ENCODE data around the gene TRAPPC5.

DNA sequence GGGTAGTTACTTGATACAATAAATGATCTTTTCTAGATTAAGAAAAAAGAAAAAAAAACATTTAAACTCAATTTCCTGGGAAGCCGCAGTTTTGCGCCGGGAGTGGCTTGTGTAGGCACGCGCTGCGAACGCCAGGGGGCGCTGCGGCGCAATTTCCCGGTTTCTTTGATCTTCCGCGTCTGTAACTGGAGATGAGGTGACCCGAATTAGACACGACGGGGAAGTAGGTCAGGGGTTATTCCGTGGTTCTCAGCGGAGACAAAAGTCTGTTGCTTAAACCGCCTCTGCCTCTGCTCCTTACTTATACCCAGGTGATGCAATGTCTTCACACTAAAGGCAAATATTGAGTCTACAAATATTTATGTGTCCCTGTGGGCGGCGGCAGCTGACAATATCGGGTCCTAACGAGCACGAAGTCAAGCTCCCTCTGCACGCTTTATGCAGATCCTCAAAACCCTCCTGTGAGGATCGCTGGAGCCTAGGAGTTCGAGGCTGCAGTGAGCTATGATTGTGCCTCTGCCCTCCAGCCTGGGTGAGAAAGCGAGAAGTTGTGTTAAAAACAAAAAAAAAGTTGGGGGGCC, 28.5 kb upstream of the TRAPPC5 start:
- TF ChIP-seq BRCA1 (IDR thresholded peaks at IDR 0.05; ENCODE audit: low read depth, low read length): no peak
- peak; percentile 60 to 70; a peak in 3 of 4 replicates for TF ChIP-seq IKZF2 (IDR thresholded peaks at IDR 0.05)
- TF ChIP-seq EZH2 (IDR thresholded peaks at IDR 0.05; ENCODE audit: borderline replicate concordance, control insufficient read depth, low read depth, low read length): no peak
- no peak for TF ChIP-seq BCL11A (IDR thresholded peaks at IDR 0.05; ENCODE audit: low read depth, low read length)
- TF ChIP-seq ELK1 (IDR thresholded peaks at IDR 0.05; ENCODE audit: low read depth, low read length): no peak
- TF ChIP-seq TAF1 (IDR thresholded peaks at IDR 0.05; ENCODE audit: borderline replicate concordance, low read depth, low read length): no peak
- TF ChIP-seq HCFC1 (IDR thresholded peaks at IDR 0.05; ENCODE audit: low read length): 0 out of 2 replicates have a peak, but pooled peaks have one; percentile 24
- TF ChIP-seq ZBTB33 (IDR thresholded peaks at IDR 0.05): no peak
- no peak for TF ChIP-seq POLR2A (IDR thresholded peaks at IDR 0.05; ENCODE audit: low read depth, low read length)
- TF ChIP-seq, protein P1, sequence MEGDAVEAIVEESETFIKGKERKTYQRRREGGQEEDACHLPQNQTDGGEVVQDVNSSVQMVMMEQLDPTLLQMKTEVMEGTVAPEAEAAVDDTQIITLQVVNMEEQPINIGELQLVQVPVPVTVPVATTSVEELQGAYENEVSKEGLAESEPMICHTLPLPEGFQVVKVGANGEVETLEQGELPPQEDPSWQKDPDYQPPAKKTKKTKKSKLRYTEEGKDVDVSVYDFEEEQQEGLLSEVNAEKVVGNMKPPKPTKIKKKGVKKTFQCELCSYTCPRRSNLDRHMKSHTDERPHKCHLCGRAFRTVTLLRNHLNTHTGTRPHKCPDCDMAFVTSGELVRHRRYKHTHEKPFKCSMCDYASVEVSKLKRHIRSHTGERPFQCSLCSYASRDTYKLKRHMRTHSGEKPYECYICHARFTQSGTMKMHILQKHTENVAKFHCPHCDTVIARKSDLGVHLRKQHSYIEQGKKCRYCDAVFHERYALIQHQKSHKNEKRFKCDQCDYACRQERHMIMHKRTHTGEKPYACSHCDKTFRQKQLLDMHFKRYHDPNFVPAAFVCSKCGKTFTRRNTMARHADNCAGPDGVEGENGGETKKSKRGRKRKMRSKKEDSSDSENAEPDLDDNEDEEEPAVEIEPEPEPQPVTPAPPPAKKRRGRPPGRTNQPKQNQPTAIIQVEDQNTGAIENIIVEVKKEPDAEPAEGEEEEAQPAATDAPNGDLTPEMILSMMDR (IDR thresholded peaks at IDR 0.05 in 2 of 3, conservative IDR thresholded peaks at IDR 0.05 in 1 of 3; ENCODE audit: control insufficient read depth in 2 of 3, extremely low read depth in 1 of 3, insufficient read depth in 1 of 3, low read depth in 3 of 3, low read length in 3 of 3): peak; percentile 91 to 97 (median 95)
- TF ChIP-seq CEBPB (IDR thresholded peaks at IDR 0.05; ENCODE audit: borderline replicate concordance in 1 of 2, low read depth in 2 of 2, low read length in 2 of 2): peak in 1 of 2 experiments; percentile 56; a peak in 1 of 4 replicates
- TF ChIP-seq RB1 (IDR thresholded peaks at IDR 0.05; ENCODE audit: borderline replicate concordance): 0 out of 2 replicates have a peak, but pooled peaks have one; percentile 45

Data from GM12878 (cell line).